Activated CD4-positive, alpha-beta T cell treated with anti-CD3 and anti-CD28 coated beads, Interleukin-2, amount 10 ng/mL, durations not matched to agents 7 days and 5 days (primary cell): ENCODE measurements around the gene TBL1Y. TPM values are rescaled to one million over a fixed set of nuclear protein-coding genes. Genes with fewer than 3 reads are reported as not detected.

ENCODE experiments used
- CTCF ChIA-PET: fragments of 350-600 bp; sonication (Branson Sonifier 250); formaldehyde crosslinking; loops from one replicate; lab custom pipeline; 2021; ENCODE audit warnings: antibody characterized with exemption; lab: Charles Lee
- POLR2A ChIA-PET: fragments of 350-600 bp; sonication (Branson Sonifier 250); formaldehyde crosslinking; loops from one replicate; lab custom pipeline; 2021; ENCODE audit warnings: antibody characterized with exemption; lab: Charles Lee
- DNase-seq: peaks from one replicate; pipeline ENCODE4 v3.0.0-alpha.2; 2020
- H3K27ac Mint-ChIP-seq: one replicate; pipeline ENCODE4 v1.8.0; 2021; ENCODE audit warnings: mild to moderate bottlenecking, moderate library complexity, mixed read lengths
- H3K27me3 Mint-ChIP-seq: one replicate; pipeline ENCODE4 v1.8.0; 2021; ENCODE audit warnings: mixed read lengths
- H3K36me3 Mint-ChIP-seq: one replicate; pipeline ENCODE4 v1.8.0; 2021; ENCODE audit warnings: low read depth, mixed read lengths
- H3K4me1 Mint-ChIP-seq: one replicate; pipeline ENCODE4 v1.8.0; 2021; ENCODE audit warnings: mixed read lengths
- H3K4me3 Mint-ChIP-seq: one replicate; pipeline ENCODE4 v1.8.0; 2021; ENCODE audit warnings: mild to moderate bottlenecking, moderate library complexity, mixed read lengths
- H3K9me3 Mint-ChIP-seq: one replicate; pipeline ENCODE4 v1.8.0; 2021; ENCODE audit warnings: mixed read lengths
- total RNA-seq, 2 experiments: library from RNA; stranded (reverse); gene quantifications; one replicate each; pipeline ENCODE4 v1.2.3, GENCODE V29; 2021

Gene TBL1Y
- total RNA-seq, 2 experiments from 2014 or later, result not detected

DNA sequence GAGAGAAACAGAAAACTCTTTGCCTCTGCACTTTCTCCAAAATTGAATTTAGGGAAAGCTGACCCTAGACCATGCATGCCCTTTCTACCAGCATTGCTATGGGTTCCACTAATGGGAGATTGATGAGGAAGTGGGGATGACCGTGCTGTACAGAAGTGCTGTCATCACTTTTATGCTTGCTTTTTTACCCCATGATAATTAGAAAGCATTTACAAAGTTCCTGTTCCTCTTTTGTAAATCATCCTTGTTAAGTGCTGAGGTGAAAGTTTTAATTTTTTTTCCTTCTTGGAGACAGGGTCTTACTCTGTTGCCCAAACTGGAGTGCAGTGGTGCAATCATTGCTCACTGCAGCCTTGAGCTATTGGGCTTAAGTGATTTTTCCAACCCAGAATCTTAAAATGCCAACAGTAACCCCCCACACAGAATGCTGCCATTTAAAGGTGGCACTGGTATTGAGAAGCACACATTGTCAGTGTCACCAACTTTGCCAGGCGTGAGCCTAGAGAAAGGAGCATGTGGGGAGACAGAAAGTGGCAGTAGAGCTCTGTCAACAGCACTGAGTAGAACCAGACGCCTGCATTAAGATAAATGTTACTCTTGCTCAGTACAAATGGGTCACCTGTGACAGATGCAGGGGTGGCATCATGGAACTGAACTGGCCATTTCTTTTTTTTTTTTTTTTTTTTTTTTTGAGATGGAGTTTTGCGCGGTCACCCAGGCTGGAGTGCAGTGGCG, 79.6 kb downstream of the TBL1Y start:
- Mint-ChIP-seq H3K9me3 (no peaks in the 10 kb centered on the region), H3K4me1 (peaks cover 5% of the 10 kb centered on the region), H3K36me3 (no peaks in the 10 kb centered on the region), H3K4me3 (no peak overlapping the region), H3K27me3 (no peaks in the 10 kb centered on the region), H3K27ac (no peak overlapping the region)
- DNase-seq, result no peak
- ChIA-PET POLR2A (no interaction called here), CTCF (no interaction called here)

GRCh38 chrY:6992041-6992440, 81.5 kb downstream of the TBL1Y start:
- Mint-ChIP-seq H3K9me3 (no peaks in the 10 kb centered on the region), H3K27me3 (no peaks in the 10 kb centered on the region), H3K27ac (no peak overlapping the region), H3K4me1 (no peaks in the 10 kb centered on the region), H3K4me3 (no peak overlapping the region), H3K36me3 (no peaks in the 10 kb centered on the region)
- ChIA-PET CTCF (no interaction called here), POLR2A (no interaction called here)
- no peak for DNase-seq

DNA sequence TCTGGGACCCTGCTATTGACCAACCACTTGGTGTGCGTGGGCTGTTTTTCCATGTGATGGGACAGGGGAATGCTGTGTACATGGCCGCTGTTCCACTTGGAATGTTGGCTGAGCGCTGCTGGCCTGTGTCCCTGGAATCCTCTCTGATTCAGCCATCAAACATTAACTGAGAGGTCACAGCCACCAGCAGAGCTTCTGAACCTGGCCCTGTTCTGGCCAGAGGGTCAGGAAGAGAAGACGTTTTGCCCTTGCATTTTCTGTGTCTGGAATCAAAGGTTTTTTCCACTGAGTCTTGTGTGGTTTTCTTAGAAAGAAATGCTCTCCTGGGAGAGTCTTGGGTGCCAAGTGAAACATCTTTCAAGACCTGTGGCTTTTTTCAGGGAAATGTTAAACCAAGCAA, 85.5 kb downstream of the TBL1Y start:
- Mint-ChIP-seq H3K27ac (no peak overlapping the region), H3K36me3 (no peaks in the 10 kb centered on the region), H3K4me3 (no peak overlapping the region), H3K9me3 (no peaks in the 10 kb centered on the region), H3K27me3 (no peaks in the 10 kb centered on the region), H3K4me1 (no peaks in the 10 kb centered on the region)
- CTCF ChIA-PET, result no interaction called here
- POLR2A ChIA-PET, result no interaction called here
- no peak for DNase-seq

GRCh38 chrY:6997503-6998066, 87.1 kb downstream of the TBL1Y start:
- no peak for DNase-seq
- ChIA-PET CTCF (no interaction called here), POLR2A (no interaction called here)
- Mint-ChIP-seq H3K27me3 (no peaks in the 10 kb centered on the region), H3K4me1 (no peaks in the 10 kb centered on the region), H3K27ac (no peak overlapping the region), H3K9me3 (no peaks in the 10 kb centered on the region), H3K36me3 (no peaks in the 10 kb centered on the region), H3K4me3 (no peak overlapping the region)

- no peaks in the 10 kb centered on the region for H3K36me3 Mint-ChIP-seq
- CTCF ChIA-PET, result no interaction called here
- no peaks in the 10 kb centered on the region for H3K9me3 Mint-ChIP-seq
- DNase-seq, result no peak
- no peaks in the 10 kb centered on the region for H3K27me3 Mint-ChIP-seq
- H3K27ac Mint-ChIP-seq, result no peak overlapping the region
- no peaks in the 10 kb centered on the region for H3K4me1 Mint-ChIP-seq
- H3K4me3 Mint-ChIP-seq, result no peak overlapping the region
- POLR2A ChIA-PET, result no interaction called here
Measured at GRCh38 chrY:6999905-7000304, 89.4 kb downstream of the TBL1Y start.

GRCh38 chrY:7002581-7002980, 92.1 kb downstream of the TBL1Y start:
- ChIA-PET CTCF (no interaction called here), POLR2A (interaction anchor here (0.6 kb wide), 1 partner anchor 337 kb away, joined by 6 read pairs; no protein-coding TSS in a partner anchor)
- H3K36me3 Mint-ChIP-seq, result no peaks in the 10 kb centered on the region
- no peaks in the 10 kb centered on the region for H3K27me3 Mint-ChIP-seq
- H3K4me3 Mint-ChIP-seq, result no peak overlapping the region
- H3K27ac Mint-ChIP-seq, result no peak overlapping the region
- no peak for DNase-seq
- H3K9me3 Mint-ChIP-seq, result no peaks in the 10 kb centered on the region
- no peaks in the 10 kb centered on the region for H3K4me1 Mint-ChIP-seq

DNA sequence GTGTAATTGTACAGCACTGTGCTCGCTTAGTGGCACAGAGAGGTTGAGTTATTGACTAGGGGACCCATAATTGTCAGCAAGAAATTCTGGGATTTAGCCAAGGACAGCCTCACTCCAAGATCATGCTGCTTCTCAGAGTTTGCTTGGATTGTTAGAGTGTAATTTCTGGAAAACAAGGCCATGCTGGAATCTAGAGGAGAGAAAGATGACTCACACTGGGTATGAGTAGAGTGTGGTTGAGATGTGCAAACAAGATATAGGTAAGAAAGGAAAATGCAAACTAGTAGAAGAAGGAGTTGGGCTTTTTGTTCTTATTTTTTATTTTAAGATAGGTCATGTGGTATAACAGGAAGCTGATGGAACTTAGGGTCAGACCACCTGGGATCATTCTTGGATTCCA, 97.4 kb downstream of the TBL1Y start:
- ChIA-PET CTCF (no interaction called here), POLR2A (no interaction called here)
- Mint-ChIP-seq H3K4me3 (no peak overlapping the region), H3K27me3 (no peaks in the 10 kb centered on the region), H3K9me3 (no peaks in the 10 kb centered on the region), H3K4me1 (no peaks in the 10 kb centered on the region), H3K27ac (no peak overlapping the region), H3K36me3 (no peaks in the 10 kb centered on the region)
- DNase-seq, result no peak

- Mint-ChIP-seq H3K36me3 (no peaks in the 10 kb centered on the region), H3K9me3 (no peaks in the 10 kb centered on the region), H3K4me3 (no peak overlapping the region), H3K4me1 (no peaks in the 10 kb centered on the region), H3K27ac (no peak overlapping the region), H3K27me3 (no peaks in the 10 kb centered on the region)
- ChIA-PET POLR2A (no interaction called here), CTCF (no interaction called here)
- no peak for DNase-seq
Measured at GRCh38 chrY:7008578-7009355, 98.3 kb downstream of the TBL1Y start.

- ChIA-PET CTCF (no interaction called here), POLR2A (no interaction called here)
- DNase-seq, result no peak
- no peak overlapping the region for H3K4me3 Mint-ChIP-seq
- no peaks in the 10 kb centered on the region for H3K4me1 Mint-ChIP-seq
- H3K27ac Mint-ChIP-seq, result no peak overlapping the region
- H3K27me3 Mint-ChIP-seq, result no peaks in the 10 kb centered on the region
- H3K9me3 Mint-ChIP-seq, result no peaks in the 10 kb centered on the region
- H3K36me3 Mint-ChIP-seq, result no peaks in the 10 kb centered on the region
Measured at GRCh38 chrY:7013051-7013450, 102.6 kb downstream of the TBL1Y start.

DNA sequence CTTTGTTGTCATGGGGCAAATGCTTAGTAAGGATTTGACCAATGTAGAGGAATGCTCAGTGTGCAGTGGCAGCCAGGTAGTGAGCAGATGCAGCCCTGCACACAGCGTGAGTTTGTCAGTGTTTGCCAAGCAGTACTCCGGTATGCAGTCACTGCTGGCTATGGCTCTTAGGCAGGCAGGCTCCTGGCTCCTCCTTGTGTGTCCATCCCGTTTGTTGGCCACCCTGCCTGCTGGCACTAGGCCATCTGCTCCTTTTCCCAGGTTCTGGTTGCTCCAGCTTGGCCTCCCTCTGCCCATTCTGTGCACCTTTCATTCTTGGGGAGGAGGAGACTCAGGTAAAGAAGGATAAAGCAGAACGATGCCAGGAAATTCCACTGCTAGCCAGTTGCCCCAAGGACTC, 106.0 kb downstream of the TBL1Y start:
- Mint-ChIP-seq H3K4me3 (no peak overlapping the region), H3K4me1 (no peaks in the 10 kb centered on the region), H3K27ac (no peak overlapping the region), H3K9me3 (no peaks in the 10 kb centered on the region), H3K36me3 (no peaks in the 10 kb centered on the region), H3K27me3 (peaks cover 3% of the 10 kb centered on the region)
- ChIA-PET POLR2A (no interaction called here), CTCF (no interaction called here)
- DNase-seq, result no peak

GRCh38 chrY:7017244-7018080, 107.0 kb downstream of the TBL1Y start:
- H3K27me3 Mint-ChIP-seq, result peaks cover 4% of the 10 kb centered on the region
- no peaks in the 10 kb centered on the region for H3K9me3 Mint-ChIP-seq
- no peak overlapping the region for H3K4me3 Mint-ChIP-seq
- ChIA-PET POLR2A (no interaction called here), CTCF (no interaction called here)
- no peaks in the 10 kb centered on the region for H3K4me1 Mint-ChIP-seq
- no peak for DNase-seq
- H3K36me3 Mint-ChIP-seq, result no peaks in the 10 kb centered on the region
- no peak overlapping the region for H3K27ac Mint-ChIP-seq

DNA sequence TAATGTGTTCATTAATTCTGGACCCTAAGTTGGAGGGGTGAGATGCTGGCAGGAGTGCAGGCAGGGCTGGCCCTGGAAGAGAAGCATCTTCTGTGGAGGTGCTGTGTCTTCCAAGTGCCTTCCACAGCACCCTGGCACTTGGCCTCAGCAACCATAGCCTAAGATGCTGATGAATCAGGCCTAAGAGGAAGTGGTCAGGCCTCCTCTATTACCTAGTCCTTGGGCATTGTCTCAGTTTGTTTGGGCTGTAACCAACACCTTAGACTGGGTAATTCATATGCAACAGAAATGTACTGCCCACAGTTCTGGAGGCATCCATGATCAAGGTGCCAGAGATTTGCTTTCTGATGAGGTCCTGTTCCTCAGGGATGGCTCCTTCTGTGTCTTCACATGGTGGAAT, 128.5 kb downstream of the TBL1Y start:
- no peaks in the 10 kb centered on the region for H3K27me3 Mint-ChIP-seq
- H3K9me3 Mint-ChIP-seq, result no peaks in the 10 kb centered on the region
- no peak for DNase-seq
- ChIA-PET CTCF (no interaction called here), POLR2A (no interaction called here)
- no peak overlapping the region for H3K27ac Mint-ChIP-seq
- no peaks in the 10 kb centered on the region for H3K4me1 Mint-ChIP-seq
- H3K4me3 Mint-ChIP-seq, result no peak overlapping the region
- H3K36me3 Mint-ChIP-seq, result no peaks in the 10 kb centered on the region

- H3K9me3 Mint-ChIP-seq, result no peaks in the 10 kb centered on the region
- DNase-seq, result no peak
- no peaks in the 10 kb centered on the region for H3K4me1 Mint-ChIP-seq
- no peaks in the 10 kb centered on the region for H3K36me3 Mint-ChIP-seq
- no peak overlapping the region for H3K4me3 Mint-ChIP-seq
- H3K27ac Mint-ChIP-seq, result no peak overlapping the region
- POLR2A ChIA-PET, result no interaction called here
- CTCF ChIA-PET, result no interaction called here
- H3K27me3 Mint-ChIP-seq, result no peaks in the 10 kb centered on the region
Measured at GRCh38 chrY:7040662-7041061, 130.2 kb downstream of the TBL1Y start.
